Nucleus accumbens (tissue), 56 donors: ENCODE data around the gene MTMR8.
"Not testable (repeated sequence)": the region's sequence is repeated elsewhere in the genome, so short reads cannot be mapped to it uniquely, and the experiment has no call there.

Experiments used
- DNase-seq, 56 donors: peaks; one replicate each; lab custom pipeline; 2025; lab: John Stamatoyannopoulos, UW

The MTMR8 gene

GRCh38 chrX:64394874-64395567, at the start of gene MTMR8:
Gene MTMR8, minus strand, starts transcription at chrX:64395452. Its CDS starts 89 bp downstream, at chrX:64395363.
- peak in 55 of 56 donors; percentile 1 to 80 (median 45) for DNase-seq

GRCh38 chrX:64439551-64439950, 44.3 kb upstream of the MTMR8 start:
- no peak for DNase-seq

DNA sequence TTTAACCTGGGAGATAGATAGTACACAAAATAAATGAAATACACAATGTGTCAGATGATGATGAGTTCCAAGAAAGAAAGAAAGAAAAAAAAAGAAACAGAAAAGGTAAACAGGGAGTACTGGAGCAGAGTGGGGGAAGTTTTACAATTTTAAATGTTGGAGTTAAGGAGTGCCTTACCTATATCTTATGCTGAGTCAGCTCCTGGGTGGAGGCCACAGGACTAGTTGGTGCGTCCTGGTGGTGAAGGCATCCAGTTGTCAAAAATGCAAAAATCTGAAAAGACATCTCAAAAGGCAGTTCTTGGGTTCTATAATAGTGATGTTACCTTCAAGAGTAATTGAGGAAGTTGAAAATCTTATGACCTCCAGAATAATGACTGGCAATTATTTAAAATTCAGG, 42.4 kb upstream of the MTMR8 start:
- DNase-seq, result no peak

DNA sequence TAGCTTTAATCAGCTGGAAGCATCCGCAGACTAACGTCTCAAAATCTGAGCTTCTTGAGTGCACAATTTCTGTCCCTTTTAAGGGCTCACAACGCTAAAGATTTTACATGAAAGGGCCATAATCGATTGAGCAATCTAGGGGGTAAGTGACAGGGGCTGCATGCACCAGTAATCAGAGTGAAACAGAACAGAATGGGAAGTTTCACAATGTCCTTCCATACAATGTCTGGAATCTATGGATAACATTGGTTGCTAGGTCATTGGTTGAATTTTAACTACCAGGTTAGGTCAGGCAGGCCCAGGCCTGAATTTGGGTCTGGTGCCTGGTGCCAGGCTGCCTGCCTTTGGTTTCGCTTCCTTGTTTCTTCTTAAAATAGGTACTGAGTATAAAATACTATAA, 42.0 kb upstream of the MTMR8 start:
- no peak for DNase-seq

DNA sequence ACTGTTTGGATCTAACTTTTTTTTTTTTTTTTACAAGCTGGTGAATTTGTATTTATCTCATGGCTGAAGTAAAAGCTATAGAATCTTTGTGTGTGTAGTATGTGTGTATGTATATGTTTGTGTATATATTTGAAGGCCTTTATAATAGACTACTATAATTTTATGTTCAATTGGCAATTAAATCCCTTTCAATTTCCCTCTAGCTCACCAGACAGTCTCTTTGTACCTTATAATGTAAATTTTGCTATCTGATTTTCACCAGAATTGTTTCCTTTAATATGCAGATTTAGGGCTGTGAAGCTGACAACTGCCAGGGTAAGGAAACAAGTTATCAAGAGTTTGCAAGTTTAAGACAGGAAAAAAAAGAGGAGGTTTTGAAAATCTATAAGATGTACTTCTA, 33.1 kb upstream of the MTMR8 start:
- DNase-seq, result no peak

- no peak for DNase-seq
Observed at GRCh38 chrX:64427787-64428186, 32.5 kb upstream of the MTMR8 start.

DNA sequence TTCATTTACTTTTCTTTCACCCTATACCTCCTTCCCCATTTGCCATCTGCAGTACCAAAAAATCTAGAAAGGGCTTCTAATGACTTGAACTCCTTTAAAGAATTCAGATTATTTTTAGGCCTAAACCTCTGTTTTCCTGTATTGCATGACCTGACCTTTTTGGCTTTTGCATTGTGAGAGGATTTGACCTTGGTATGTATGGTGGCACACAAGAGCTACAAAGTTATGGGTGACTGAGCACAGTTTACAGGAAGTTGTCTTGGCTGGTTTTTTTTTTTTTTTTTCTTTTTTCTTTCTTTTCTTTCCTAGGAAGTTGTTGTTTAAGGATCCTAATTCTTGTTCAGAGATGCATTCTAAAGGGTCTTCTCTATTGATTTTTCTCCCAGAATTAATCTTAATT, 32.0 kb upstream of the MTMR8 start:
- no peak for DNase-seq

GRCh38 chrX:64409730-64410129, 14.5 kb upstream of the MTMR8 start:
- DNase-seq, result not testable (repeated sequence)

DNA sequence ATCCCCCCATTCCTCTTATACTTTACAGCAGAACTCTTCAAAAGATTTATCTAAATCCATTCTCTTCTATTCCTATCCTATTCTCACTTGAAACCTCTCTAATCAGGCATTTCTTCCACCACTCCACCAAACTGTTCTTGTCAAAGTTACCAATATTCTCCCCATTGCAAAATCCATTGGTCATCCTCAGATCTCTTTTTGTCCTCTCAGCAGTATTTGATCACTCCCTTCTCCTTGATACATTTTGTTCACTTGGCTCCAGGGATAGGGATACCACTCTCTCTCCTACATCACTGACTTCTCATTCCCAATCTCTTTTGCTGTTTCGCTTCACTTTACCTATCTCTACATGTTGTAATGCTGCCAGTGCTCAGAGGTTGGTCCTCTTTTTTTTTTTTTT, 2.8 kb upstream of the MTMR8 start:
- no peak for DNase-seq

DNA sequence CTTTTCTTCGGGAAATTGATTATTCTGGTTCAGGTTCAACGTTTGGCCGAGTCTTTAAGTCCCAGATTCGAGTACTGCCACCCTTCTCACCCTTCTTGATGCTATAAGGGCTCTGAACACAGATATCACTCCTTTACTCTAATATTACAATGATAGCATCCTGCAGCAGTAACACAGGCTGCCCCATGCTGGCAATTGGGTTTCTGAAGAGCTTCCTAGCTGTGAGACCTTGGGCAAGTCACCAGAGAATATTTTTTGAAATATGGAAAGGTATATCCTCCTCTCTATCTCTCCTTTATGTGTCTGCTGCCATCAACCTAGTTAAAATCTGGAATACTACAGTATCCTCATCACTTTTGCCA, 297 bp upstream of the MTMR8 start:
- DNase-seq, result no peak

GRCh38 chrX:64394059-64394873, 986 bp downstream of the MTMR8 start:
- peak in 4 of 56 donors; percentile 0 to 1 (median 0) for DNase-seq

- DNase-seq, result no peak
Observed at GRCh38 chrX:64389489-64389888, 5.8 kb downstream of the MTMR8 start.

GRCh38 chrX:64380789-64381188, 14.5 kb downstream of the MTMR8 start:
- not testable (repeated sequence) for DNase-seq

DNA sequence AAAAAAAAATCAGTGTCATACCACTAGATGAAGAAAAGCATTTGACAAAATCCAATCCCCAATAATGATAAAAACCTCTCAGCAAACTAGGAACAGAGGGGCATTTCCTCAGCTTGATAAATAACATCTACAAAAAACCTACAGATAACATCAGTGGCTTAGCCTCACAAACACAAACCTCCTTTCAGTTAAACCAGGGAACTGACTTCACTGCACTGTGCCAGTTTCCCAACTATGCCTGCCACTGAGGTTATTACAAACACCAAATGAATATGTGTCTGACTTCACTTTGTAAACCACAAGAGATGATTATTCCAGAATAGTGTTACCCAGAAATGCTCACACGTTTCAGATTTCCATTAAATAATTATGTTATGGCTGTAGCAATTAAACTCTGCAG, 15.3 kb downstream of the MTMR8 start:
- DNase-seq, result no peak

- DNase-seq, result no peak
Observed at GRCh38 chrX:64377753-64378152, 17.5 kb downstream of the MTMR8 start.

GRCh38 chrX:64352081-64352480, 43.2 kb downstream of the MTMR8 start:
- DNase-seq, result no peak

DNA sequence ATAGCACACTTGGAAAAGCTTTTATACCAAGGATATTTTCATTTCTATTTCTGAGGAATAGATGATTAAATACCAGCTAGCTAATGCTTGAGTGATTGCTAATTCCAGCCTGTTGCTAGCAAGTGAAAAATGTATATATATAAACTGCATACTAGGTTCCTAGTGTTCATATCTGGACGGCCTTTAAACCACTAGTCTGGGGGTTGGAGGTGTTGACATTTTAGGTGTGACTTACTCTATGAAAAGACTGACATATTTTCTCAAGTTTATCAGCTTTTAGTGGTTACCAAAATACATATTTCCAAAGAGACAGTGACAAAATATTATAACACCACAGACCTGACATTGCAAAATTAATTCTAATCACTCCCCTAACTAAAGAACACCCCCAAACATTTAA, 44.7 kb downstream of the MTMR8 start:
- DNase-seq, result no peak

DNA sequence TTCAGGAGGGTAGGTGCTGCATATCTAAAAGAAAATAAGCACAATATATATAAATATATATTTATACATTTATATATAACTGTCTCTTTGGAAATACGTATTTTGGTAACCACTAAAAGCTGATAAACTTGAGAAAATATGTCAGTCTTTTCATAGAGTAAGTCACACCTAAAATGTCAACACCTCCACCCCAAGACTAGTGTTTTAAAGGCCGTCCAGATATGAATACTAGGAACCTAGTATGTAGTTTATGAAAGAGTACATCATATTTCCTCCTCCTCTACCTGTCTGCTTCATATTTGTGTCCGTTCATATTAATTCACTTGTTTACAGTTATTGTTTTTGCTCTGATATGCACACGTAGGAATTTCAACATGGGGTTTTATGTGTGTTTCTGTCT, 45.2 kb downstream of the MTMR8 start:
- DNase-seq, result no peak

DNA sequence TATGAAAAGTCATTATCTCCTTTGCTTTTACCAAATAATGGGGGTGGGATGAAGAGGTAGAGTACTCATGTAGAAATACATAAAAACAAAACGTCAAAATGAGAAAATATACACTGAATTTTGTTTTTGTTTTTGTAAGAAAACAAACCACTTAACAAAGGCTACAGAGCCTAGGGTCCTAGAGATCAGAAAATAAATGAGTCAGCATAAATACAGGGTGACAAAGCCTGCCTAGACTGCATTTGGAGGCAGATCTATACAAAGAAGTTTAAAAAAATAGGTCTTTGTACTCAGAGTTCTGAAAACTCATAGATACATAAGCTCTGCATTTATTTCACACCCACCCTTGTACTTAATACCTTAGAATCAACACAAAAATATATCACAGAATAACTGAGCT, 52.4 kb downstream of the MTMR8 start:
- DNase-seq, result no peak

GRCh38 chrX:64338296-64338695, 57.0 kb downstream of the MTMR8 start:
- DNase-seq, result no peak

DNA sequence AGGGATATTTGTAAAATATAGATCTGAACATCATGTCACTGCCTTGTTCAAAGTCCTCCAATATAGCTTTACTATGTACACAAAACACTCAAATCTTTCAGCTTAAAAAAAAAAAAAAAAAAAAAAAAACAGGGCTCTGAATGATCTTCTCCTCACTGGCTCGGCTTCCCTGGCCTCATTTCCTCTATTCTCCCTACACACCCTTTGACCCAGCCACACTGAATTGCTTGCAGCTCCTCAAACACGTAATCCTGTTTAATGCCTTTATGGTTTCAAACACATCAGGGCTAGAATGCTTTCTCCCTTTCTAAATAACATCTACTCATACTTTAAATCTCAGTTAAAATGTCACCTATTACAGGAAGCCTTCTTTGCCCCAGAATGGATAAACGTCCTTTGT, 60.8 kb downstream of the MTMR8 start:
- DNase-seq, result no peak

- DNase-seq, result no peak
Observed at GRCh38 chrX:64330284-64330683, 65.0 kb downstream of the MTMR8 start.
